Measurements from ENCODE around the gene SENP1.

DNA sequence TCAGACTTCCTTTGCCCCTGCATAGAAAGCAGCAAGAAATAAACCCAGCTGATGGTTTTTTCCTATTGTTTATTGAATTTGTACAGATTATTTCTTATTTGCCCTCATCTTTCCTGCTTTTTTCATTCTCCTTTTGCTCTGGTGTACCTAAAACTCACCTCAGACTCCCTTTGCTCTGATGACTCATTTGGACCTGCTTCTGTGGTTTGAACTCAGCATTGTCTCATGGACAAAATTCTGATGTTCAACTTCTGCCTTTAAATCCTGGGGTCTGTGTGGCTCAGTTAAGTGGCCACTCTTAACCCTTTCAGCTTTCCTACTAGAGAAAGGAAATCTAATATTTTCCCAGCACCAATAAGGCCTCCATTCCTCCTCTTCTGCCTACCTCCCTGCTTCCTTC, 3.5 kb upstream of the SENP1 start:
- TF ChIP-seq, protein P1, sequence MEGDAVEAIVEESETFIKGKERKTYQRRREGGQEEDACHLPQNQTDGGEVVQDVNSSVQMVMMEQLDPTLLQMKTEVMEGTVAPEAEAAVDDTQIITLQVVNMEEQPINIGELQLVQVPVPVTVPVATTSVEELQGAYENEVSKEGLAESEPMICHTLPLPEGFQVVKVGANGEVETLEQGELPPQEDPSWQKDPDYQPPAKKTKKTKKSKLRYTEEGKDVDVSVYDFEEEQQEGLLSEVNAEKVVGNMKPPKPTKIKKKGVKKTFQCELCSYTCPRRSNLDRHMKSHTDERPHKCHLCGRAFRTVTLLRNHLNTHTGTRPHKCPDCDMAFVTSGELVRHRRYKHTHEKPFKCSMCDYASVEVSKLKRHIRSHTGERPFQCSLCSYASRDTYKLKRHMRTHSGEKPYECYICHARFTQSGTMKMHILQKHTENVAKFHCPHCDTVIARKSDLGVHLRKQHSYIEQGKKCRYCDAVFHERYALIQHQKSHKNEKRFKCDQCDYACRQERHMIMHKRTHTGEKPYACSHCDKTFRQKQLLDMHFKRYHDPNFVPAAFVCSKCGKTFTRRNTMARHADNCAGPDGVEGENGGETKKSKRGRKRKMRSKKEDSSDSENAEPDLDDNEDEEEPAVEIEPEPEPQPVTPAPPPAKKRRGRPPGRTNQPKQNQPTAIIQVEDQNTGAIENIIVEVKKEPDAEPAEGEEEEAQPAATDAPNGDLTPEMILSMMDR (IDR thresholded peaks at IDR 0.05; ENCODE audit: extremely low read depth in 1 of 2, insufficient read depth in 1 of 2, low read depth in 1 of 2, low read length in 2 of 2), result no peak
- TF ChIP-seq EZH2 (IDR thresholded peaks at IDR 0.05; ENCODE audit: borderline replicate concordance, low read depth, low read length, severe bottlenecking), result no peak
